ENCODE results near the gene PSMD6.

PSMD6 gene

DNA sequence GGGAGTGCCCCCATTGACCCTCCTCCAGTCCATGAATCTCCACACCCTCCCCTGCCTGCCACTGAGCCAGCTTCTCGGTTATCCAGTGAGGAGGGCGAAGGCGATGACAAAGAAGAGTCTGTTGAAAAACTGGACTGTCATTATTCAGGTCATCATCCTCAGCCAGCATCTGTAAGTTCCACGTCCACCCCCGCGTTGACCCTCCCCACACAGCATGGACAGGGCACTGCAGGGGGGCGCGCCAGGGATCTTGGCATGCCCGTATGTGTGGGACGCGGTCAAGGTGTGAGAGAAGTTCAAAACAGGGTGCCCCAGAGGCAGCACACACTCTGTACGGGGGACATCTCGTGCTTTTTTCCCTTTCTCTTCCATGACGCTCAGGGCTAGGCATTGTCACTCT, 33.1 kb downstream of the PSMD6 start:
- H3K9me3 Mint-ChIP-seq = no peaks in the 10 kb centered on the region
- peaks cover 85% of the 10 kb centered on the region for H3K36me3 Mint-ChIP-seq
- CTCF ChIA-PET = interaction anchor here (1.5 to 5.6 kb wide), 2 partner anchors 12 to 26 kb away, joined by 5 to 139 read pairs; no protein-coding TSS in a partner anchor
- H3K27ac Mint-ChIP-seq = no peak overlapping the region
- no peak overlapping the region for H3K4me3 Mint-ChIP-seq
- no peak for DNase-seq
- H3K4me1 Mint-ChIP-seq = peaks cover 49% of the 10 kb centered on the region
- H3K27me3 Mint-ChIP-seq = no peaks in the 10 kb centered on the region

DNA sequence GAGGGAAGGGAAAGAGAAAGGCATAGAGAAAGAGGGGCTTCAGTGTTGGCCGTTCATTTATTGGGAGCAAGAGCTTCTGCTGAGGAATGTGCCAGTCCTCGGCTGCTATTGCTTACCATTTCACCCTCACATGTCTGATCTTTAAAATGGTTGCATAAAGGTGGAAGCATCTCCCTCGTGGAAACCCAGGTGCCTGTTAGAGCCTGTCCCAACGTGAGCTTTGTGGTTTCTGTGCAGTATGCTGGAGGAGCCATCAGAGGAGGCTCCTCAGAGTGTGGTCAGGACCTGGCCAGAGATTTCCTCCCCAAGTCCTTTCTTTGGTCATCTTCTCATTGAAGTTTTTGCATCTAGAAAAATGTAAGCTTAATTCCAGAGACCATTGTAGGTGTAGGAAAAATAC, 34.4 kb downstream of the PSMD6 start:
- no peaks in the 10 kb centered on the region for H3K9me3 Mint-ChIP-seq
- H3K4me3 Mint-ChIP-seq = no peak overlapping the region
- no peaks in the 10 kb centered on the region for H3K27me3 Mint-ChIP-seq
- CTCF ChIA-PET = interaction anchor here (1.2 to 1.5 kb wide), 2 partner anchors 9 to 21 kb away, joined by 4 read pairs; no protein-coding TSS in a partner anchor
- no peak overlapping the region for H3K27ac Mint-ChIP-seq
- H3K36me3 Mint-ChIP-seq = peaks cover 85% of the 10 kb centered on the region
- H3K4me1 Mint-ChIP-seq = peaks cover 50% of the 10 kb centered on the region
- no peak for DNase-seq

DNA sequence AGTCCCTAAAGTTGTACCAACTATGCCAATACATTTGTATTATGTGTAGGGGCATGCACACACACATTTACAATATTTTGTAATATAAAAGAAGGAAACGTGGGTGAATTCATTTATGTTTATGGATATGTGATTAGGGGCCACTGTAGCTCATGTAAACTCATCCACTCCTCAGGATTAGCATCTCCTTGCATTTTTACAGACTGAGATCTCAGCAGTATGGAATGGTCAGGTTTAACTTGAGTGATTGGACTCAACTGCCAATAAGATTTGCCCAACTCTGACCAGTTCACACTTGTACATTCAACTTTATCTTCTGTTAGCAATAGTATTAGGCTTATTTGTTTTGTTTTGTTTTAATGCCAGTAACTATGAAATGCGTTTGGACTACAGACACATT, 36.5 kb downstream of the PSMD6 start:
- H3K9me3 Mint-ChIP-seq = no peaks in the 10 kb centered on the region
- DNase-seq = no peak
- peaks cover 78% of the 10 kb centered on the region for H3K36me3 Mint-ChIP-seq
- H3K27ac Mint-ChIP-seq = no peak overlapping the region
- H3K4me3 Mint-ChIP-seq = no peak overlapping the region
- peaks cover 52% of the 10 kb centered on the region for H3K4me1 Mint-ChIP-seq
- H3K27me3 Mint-ChIP-seq = no peaks in the 10 kb centered on the region
- CTCF ChIA-PET = interaction anchor here (1.2 kb wide), 1 partner anchor 25 kb away, joined by 4 read pairs; no protein-coding TSS in a partner anchor

DNA sequence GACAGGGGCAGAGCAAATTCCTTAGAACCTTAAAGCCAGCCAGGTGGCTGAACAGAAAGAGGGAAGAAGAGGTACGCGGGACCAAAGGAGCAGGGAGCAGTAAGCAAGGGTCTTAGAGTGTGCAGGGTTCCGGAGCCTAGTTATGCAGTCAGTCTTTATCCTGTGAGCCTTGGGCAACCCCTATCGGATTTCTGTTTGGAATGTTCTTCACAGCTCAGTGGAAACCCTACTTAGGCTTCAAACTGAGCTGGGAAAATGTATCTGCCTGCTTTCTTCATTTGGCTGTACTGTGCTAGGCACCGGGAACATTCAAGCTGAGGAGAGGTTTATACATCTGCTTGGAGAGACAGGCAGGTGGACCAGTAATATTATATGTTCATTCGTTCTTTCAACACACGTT, 37.1 kb downstream of the PSMD6 start:
- peaks cover 76% of the 10 kb centered on the region for H3K36me3 Mint-ChIP-seq
- H3K27me3 Mint-ChIP-seq = no peaks in the 10 kb centered on the region
- peak overlapping the region; percentile 35 for H3K27ac Mint-ChIP-seq
- DNase-seq = no peak
- H3K4me1 Mint-ChIP-seq = peaks cover 59% of the 10 kb centered on the region
- no peaks in the 10 kb centered on the region for H3K9me3 Mint-ChIP-seq
- CTCF ChIA-PET = interaction anchor here (1.2 kb wide), 1 partner anchor 24 kb away, joined by 4 read pairs; no protein-coding TSS in a partner anchor
- no peak overlapping the region for H3K4me3 Mint-ChIP-seq

DNA sequence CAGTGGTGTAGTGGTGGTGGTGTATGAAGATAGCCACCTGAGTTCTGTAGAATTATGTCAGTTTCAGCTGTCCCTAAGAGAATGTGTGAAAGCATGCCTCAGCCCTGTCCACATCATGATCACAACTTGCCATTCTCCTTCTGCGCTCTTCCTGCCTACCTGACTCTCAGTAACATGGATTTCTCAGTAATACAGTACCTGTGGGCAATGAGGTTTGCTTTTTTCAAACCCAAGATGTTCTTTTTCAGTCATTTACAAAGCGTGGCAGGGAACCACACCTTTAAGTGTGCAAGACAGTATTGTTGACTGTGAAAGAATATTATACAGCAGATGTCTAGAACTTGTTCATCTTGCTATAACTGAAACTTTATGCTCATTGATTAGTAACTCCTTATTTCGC, 38.9 kb downstream of the PSMD6 start:
- Mint-ChIP-seq H3K4me1 (peaks cover 73% of the 10 kb centered on the region), H3K27ac (peak overlapping the region; percentile 81), H3K9me3 (no peaks in the 10 kb centered on the region), H3K27me3 (no peaks in the 10 kb centered on the region), H3K4me3 (no peak overlapping the region), H3K36me3 (peaks cover 77% of the 10 kb centered on the region)
- DNase-seq = no peak
- CTCF ChIA-PET = interaction anchor here (1.2 to 1.3 kb wide), 2 partner anchors 9 to 23 kb away, joined by 3 read pairs; no protein-coding TSS in a partner anchor

DNA sequence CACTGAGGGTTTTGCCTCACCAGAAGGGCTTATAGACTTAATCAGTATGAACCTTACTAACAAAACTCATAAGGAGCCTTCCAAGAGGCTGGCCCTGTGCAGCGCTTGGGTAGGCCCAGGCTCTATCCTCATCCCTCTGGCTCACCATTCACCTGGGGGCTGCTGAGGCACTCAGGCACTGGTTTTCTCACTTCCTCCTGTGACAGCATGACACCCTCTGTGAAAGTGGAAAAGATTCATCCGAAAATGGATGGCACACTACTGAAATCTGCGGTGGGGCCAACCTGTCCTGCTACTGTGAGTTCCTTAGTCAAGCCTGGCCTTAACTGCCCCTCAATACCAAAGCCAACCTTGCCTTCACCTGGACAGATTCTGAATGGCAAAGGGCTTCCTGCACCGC, 41.3 kb downstream of the PSMD6 start:
- no peak for DNase-seq
- CTCF ChIA-PET = interaction anchor here (0.7 to 4.9 kb wide), 3 partner anchors 12 to 26 kb away, joined by 3 to 32 read pairs (median 16); no protein-coding TSS in a partner anchor
- Mint-ChIP-seq H3K4me1 (peaks cover 78% of the 10 kb centered on the region), H3K27ac (peak overlapping the region; percentile 25), H3K27me3 (no peaks in the 10 kb centered on the region), H3K36me3 (peaks cover 61% of the 10 kb centered on the region), H3K4me3 (no peak overlapping the region), H3K9me3 (no peaks in the 10 kb centered on the region)

DNA sequence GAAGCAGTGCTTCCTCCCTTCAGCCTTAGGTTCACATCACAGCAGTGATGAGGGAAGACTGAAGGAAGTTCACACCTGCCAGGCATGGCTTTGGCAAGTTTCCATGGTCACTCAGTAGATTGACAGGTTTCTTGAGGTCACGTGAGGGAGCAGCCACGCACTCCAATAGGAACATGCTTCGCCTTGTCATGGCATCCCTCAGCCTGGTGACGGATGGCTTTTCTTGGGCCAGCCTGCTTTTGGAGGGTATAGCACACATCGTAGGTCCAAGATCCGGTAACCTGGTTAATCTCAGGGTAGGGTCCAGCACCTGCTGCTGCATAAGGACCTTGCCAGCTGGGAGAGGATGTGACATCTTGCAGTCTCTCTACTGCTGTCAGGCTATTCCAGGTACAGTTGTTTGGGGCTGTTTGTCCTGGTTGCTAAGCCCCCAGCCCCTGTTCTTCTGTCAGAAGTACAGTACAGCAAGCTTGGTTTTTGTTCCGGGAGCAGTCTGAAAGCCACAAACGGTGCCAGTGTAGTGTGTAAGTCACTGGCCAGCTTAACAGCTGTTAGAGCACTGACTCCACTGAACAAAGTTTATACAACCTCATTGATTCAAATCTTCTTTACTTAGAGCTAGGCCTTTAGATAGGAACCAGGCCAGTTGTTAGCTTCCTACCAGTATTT, 42.3 kb downstream of the PSMD6 start:
- peaks cover 60% of the 10 kb centered on the region for H3K36me3 Mint-ChIP-seq
- CTCF ChIA-PET = interaction anchor here (0.5 to 4.9 kb wide), 4 partner anchors 8 to 19 kb away, joined by 4 to 32 read pairs (median 10); no protein-coding TSS in a partner anchor
- no peak overlapping the region for H3K4me3 Mint-ChIP-seq
- no peaks in the 10 kb centered on the region for H3K9me3 Mint-ChIP-seq
- H3K27ac Mint-ChIP-seq = peak overlapping the region; percentile 97
- H3K27me3 Mint-ChIP-seq = no peaks in the 10 kb centered on the region
- peaks cover 87% of the 10 kb centered on the region for H3K4me1 Mint-ChIP-seq
- no peak for DNase-seq

DNA sequence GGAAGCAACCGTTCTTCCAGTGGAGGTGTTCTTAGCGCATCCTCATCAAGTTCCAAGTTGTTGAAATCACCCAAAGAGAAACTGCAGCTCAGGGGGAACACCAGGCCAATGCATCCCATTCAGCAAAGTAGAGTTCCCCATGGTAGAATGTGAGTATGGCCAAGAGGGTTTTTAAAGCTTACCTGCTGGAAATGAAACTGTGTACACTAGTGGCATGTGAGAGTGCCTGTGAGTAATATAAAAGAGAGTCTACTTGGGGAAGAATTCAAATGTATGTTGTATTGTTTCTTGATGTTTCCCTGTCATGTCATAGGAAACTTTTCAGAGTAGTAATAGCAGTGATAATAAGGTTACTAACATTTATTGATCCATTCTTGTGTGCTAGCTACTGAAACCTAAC, 43.3 kb downstream of the PSMD6 start:
- Mint-ChIP-seq H3K4me3 (peak overlapping the region; percentile 62), H3K36me3 (peaks cover 58% of the 10 kb centered on the region), H3K9me3 (no peaks in the 10 kb centered on the region), H3K27ac (peak overlapping the region; percentile 97), H3K27me3 (no peaks in the 10 kb centered on the region), H3K4me1 (peaks cover 86% of the 10 kb centered on the region)
- CTCF ChIA-PET = interaction anchor here (1.4 to 4.9 kb wide), 4 partner anchors 9 to 18 kb away, joined by 3 to 32 read pairs (median 16); no protein-coding TSS in a partner anchor
- no peak for DNase-seq

DNA sequence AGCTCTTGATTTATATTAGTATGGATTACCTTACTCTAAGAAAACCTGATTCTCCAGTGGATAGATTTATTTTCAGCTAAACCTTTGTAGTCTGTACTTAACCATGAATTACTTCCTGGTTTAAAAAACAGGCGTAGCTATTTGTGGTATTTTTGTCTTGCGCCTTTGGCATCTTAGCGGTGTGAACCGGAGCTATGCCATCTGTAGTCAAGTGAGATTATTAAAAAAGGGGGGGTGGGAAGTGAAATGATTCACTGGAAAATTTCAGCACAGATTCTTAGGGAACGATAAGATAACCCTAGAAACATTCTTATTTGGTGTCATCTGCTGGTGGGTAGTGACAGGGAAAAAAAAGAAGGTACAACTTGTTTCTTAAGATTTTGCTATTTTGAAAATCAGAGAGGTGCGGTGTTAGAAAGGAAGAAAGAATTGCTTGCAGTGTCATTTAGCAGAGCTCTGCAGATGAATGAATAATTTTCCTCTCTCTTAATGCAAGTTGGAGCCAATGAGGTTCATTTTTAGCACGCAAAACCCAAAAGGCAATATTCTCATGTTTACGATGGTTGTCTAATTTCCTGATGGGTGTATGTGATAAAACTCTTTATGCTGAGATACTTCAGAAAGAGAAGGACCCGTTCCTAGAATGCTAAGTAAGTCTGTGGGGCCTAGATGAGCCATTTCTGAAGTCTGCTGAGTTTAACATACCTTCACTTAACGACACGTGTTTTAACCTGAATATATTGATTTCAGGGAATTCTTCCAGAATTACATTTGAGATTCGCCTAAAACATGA, 44.0 kb downstream of the PSMD6 start:
- Mint-ChIP-seq H3K9me3 (no peaks in the 10 kb centered on the region), H3K36me3 (peaks cover 57% of the 10 kb centered on the region), H3K27me3 (no peaks in the 10 kb centered on the region), H3K27ac (peak overlapping the region; percentile 97), H3K4me1 (peaks cover 87% of the 10 kb centered on the region), H3K4me3 (peak overlapping the region; percentile 62)
- DNase-seq = peak; percentile 47
- CTCF ChIA-PET = interaction anchor here (1.0 to 4.9 kb wide), 8 partner anchors 9 to 45 kb away, joined by 3 to 32 read pairs (median 4); no protein-coding TSS in a partner anchor

DNA sequence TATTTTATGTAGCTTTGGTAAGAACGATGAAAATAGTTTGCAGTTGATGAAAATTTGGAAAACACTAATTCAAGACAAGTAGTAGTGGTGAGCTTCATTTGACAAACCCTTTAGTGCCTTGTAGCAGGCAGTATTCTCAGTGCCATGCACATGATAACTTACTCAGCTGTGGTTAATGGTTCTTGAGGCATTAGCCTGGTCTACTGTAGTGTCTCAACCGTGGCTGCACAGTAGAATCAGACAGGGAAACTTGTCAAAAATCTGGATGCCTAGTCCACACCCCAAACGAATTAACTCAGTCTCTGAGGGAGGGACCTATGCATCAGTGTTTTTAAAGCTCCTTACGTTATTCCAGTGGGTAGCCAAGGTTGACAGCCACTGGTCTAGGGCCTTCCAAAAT, 45.4 kb downstream of the PSMD6 start:
- H3K27me3 Mint-ChIP-seq = no peaks in the 10 kb centered on the region
- CTCF ChIA-PET = interaction anchor here (0.9 to 4.9 kb wide), 6 partner anchors 8 to 46 kb away, joined by 4 to 32 read pairs (median 6); no protein-coding TSS in a partner anchor
- DNase-seq = no peak
- H3K27ac Mint-ChIP-seq = peak overlapping the region; percentile 97
- peaks cover 64% of the 10 kb centered on the region for H3K36me3 Mint-ChIP-seq
- peaks cover 95% of the 10 kb centered on the region for H3K4me1 Mint-ChIP-seq
- H3K4me3 Mint-ChIP-seq = peak overlapping the region; percentile 20
- H3K9me3 Mint-ChIP-seq = no peaks in the 10 kb centered on the region

DNA sequence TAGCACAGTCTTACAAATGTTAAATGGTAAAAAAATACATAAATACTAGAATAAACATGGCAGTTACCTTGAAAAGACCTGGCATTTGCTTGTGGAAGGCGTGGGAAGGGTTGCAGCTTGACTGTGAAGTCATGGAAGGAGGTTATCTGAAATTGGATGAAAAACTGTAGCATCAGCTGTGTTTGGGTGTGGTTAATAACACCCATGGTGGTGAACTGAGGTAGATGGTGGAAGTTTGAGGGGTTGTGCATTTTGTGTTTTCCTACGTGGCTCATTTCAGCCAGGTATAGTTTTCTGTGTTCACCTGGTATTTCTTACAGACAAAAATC, 46.5 kb downstream of the PSMD6 start:
- no peak for DNase-seq
- CTCF ChIA-PET = interaction anchor here (0.7 to 4.9 kb wide), 3 partner anchors 15 to 20 kb away, joined by 3 to 32 read pairs (median 28); no protein-coding TSS in a partner anchor
- Mint-ChIP-seq H3K9me3 (no peaks in the 10 kb centered on the region), H3K4me1 (peaks cover 95% of the 10 kb centered on the region), H3K27ac (peak overlapping the region; percentile 34), H3K27me3 (no peaks in the 10 kb centered on the region), H3K4me3 (no peak overlapping the region), H3K36me3 (peaks cover 66% of the 10 kb centered on the region)

DNA sequence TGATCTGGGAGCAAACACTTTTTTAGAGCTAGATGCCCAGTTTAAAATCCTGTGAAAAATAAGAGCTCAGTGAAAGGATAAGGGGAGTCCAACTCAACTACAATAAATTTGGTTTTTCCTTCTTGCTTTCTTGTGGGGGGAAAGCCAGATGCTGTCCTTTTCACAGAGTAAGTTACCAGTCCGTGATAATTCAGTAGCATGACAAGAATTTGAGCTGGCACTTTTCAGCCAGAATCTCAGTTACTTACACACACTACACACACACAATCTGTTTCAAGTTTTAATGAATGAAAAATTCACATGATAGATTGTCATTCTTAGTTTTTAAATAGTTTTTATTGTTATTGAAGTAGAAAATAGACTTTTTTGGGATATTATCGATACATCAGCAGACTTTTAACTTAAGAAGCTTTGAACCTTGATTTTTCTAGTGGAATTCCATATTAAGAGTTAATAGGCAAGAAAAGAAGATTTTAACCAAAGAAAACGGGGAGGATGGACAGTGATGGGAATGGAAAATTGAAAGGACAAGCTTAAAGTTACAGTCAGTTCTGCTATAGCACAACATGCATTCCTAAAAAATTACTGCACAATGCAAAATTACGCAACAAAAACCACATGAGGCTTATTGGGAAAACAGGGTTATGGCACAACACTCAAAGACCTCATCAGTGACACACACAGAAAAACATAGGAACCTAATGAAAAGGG, 47.0 kb downstream of the PSMD6 start:
- Mint-ChIP-seq H3K4me3 (no peak overlapping the region), H3K36me3 (peaks cover 63% of the 10 kb centered on the region), H3K9me3 (no peaks in the 10 kb centered on the region), H3K27me3 (no peaks in the 10 kb centered on the region), H3K27ac (peak overlapping the region; percentile 34), H3K4me1 (peaks cover 93% of the 10 kb centered on the region)
- no peak for DNase-seq
- CTCF ChIA-PET = interaction anchor here (0.5 to 3.6 kb wide), 5 partner anchors 9 to 20 kb away, joined by 3 to 28 read pairs (median 5); no protein-coding TSS in a partner anchor

DNA sequence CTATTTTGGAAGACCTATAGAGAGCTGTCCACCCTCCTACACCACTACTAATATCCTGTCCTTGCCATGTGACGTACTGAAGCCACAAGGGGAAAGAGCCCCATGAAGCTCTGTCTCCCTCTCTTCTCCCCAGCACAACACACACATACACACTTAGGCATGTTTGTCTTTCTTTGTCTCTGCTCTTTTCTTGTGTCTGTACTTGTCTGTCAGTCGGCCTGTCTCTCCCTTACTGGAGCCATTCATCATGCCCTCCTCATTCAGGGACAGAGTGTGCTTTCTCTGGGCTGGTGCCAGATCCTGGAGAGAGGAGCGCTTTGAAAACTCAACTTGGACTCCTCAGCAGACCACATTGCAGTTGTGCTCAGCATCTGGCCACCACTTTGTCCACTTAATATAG, 47.6 kb downstream of the PSMD6 start:
- DNase-seq = no peak
- peaks cover 93% of the 10 kb centered on the region for H3K4me1 Mint-ChIP-seq
- H3K9me3 Mint-ChIP-seq = no peaks in the 10 kb centered on the region
- no peak overlapping the region for H3K4me3 Mint-ChIP-seq
- H3K27ac Mint-ChIP-seq = no peak overlapping the region
- H3K27me3 Mint-ChIP-seq = no peaks in the 10 kb centered on the region
- peaks cover 62% of the 10 kb centered on the region for H3K36me3 Mint-ChIP-seq
- CTCF ChIA-PET = interaction anchor here (0.5 to 1.7 kb wide), 3 partner anchors 9 to 14 kb away, joined by 3 to 6 read pairs (median 5); no protein-coding TSS in a partner anchor

DNA sequence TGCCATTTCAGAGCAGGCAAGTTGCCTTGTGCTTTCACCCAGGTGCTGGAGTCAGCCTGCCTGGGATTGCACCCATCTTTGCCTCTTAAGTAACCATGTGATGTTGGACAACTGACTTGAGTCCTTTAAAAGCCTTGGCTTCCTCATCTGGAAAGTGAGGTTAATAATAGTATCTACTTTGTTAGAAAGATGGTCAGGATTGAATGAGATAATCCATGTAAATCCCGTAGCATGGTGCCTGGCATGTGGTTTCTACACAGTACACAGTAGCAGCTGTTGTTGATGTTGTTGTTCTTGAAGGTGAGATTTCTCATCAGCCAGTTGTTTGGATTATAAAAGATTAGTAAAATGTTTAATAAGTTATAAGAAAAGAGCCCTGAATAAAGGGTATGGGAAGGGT, 48.8 kb downstream of the PSMD6 start:
- Mint-ChIP-seq H3K36me3 (peaks cover 61% of the 10 kb centered on the region), H3K9me3 (no peaks in the 10 kb centered on the region), H3K27ac (no peak overlapping the region), H3K4me3 (no peak overlapping the region), H3K4me1 (peaks cover 92% of the 10 kb centered on the region), H3K27me3 (no peaks in the 10 kb centered on the region)
- DNase-seq = no peak
- CTCF ChIA-PET = no interaction called here

Measured in activated naive CD4-positive, alpha-beta T cell treated with anti-CD3 and anti-CD28 coated beads, Interleukin-2, amount 10 ng/mL, durations not matched to agents 7 days and 5 days (primary cell).